CD4-positive, alpha-beta T cell treated with Interleukin-6 at 100 ng/mL for 8 hours (primary cell): Measurements from ENCODE around the gene CCDC28A.

Experiments
- DNase-seq: peaks from one replicate; pipeline ENCODE4 v3.0.0-alpha.2; 2020; ENCODE audit warnings: mixed read lengths, low spot score

The CCDC28A gene

GRCh38 chr6:138795809-138796603, 22.4 kb downstream of the CCDC28A start, which contains the start of gene ECT2L:
ECT2L (plus strand) TSS chr6:138796087; CDS start chr6:138813275, 17,188 bp downstream.
- DNase-seq = no peak

DNA sequence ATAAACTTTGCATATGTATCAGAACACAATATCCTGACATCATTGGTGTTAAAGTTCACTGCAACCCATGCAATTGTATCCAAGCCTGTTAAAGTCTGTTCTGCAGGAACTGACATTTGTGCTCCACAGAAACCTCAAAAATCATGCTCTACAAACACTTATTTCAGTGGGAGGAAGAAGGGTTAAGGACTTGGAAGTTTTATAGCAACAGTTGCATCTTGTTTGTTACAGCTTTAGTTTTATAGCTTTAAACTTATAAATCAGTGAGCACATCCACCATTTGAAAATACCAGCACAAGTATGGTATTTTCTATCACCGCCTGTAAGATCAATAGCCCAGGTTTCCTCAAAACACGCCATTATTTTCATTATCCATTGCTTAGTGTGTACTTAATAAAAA, 23.2 kb downstream of the CCDC28A start:
- no peak for DNase-seq

- DNase-seq = no peak
Observed at GRCh38 chr6:138797806-138798446, 24.4 kb downstream of the CCDC28A start.

GRCh38 chr6:138800377-138801150, 27.0 kb downstream of the CCDC28A start:
- DNase-seq = no peak

DNA sequence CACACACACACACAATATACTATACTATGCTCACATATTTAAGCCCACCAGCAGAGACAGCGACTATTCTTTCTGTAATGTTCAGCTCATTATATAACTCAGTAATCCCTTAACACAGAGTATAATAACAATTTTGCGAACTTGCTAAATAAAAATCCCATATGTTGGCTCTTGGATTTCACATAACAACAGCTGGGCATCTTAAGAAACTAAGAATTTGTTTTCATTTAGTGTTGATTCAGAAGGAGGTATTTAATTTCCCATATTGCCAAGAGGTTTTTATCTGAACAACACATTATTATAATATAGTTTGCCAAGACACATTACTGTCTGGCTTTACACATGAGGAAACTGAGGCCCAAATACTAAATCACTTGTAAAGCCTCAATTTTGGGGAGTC, 29.8 kb downstream of the CCDC28A start:
- DNase-seq = no peak

- DNase-seq = no peak
Observed at GRCh38 chr6:138803861-138804260, 30.3 kb downstream of the CCDC28A start.

DNA sequence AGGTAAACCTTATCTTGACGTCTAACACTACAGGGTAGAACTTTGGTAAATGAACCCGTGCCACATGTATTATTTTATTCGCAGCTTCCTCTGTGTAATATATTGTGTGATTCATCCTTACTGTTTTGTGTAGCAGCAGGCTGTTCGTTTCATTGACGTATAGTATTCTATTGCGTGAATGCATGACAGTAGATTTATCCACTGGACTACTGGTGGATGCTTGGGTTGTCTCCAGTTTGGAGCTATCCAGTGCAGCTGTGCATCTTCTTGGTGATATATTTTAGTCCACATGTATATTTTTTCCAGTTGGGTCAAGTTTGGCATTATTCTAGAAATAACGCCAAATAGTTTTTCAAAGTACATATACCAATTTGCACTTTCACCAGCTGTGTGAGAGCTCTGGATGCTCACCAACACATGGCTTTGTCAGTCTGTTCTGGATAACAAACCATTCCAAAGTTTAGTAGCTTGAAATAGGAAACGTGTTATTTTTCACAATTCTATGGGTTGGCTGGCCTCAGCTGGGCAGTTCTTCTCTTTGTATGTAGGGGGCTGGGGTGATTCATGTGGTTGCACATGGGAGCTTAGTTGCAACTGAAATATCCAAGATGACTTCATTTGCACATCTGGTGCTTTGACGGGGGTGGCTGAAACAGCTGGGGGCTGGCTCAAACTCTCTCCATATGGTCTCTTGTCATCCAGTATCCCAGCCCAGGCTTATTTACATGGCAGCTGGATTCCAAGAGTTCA, 31.6 kb downstream of the CCDC28A start:
- DNase-seq = no peak

DNA sequence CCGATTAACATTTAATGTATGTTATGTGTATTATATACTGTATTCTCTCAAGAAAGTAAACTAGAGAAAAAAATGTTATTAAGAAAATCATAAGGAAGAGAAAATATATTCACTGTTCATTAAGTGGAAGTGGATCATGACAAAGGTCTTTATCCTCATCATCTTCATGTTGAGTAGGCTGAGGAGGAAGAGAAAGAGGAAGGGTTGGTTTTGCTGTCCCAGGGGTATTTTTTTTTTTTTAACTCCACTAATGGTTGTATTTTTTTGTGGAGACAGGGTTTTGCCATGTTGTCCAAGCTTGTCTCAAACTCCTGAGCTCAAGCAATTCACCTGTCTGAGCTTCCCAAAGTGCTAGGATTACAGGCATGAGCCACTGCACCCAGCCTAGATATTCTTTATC, 33.3 kb downstream of the CCDC28A start:
- DNase-seq = no peak

- no peak for DNase-seq
Observed at GRCh38 chr6:138809677-138810076, 36.1 kb downstream of the CCDC28A start.

DNA sequence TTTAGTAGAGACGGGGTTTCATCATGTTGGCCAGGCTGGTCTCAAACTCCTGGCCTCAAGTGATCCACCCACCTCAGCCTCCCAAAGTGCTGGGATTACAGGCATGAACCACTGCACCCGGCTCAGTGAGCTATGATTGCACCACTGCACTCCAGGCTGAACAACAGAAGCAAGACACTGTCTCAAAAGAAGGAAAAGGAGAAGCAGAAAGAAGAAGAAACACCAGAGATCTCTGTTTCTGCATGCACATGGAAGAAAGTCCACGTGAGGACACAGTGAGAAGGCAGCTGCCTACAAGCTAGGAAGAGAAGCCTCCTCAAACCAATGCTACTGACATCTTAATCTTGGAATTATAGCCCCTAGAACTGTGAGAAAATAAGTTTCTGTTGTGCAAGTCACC, 38.3 kb downstream of the CCDC28A start:
- DNase-seq = no peak

DNA sequence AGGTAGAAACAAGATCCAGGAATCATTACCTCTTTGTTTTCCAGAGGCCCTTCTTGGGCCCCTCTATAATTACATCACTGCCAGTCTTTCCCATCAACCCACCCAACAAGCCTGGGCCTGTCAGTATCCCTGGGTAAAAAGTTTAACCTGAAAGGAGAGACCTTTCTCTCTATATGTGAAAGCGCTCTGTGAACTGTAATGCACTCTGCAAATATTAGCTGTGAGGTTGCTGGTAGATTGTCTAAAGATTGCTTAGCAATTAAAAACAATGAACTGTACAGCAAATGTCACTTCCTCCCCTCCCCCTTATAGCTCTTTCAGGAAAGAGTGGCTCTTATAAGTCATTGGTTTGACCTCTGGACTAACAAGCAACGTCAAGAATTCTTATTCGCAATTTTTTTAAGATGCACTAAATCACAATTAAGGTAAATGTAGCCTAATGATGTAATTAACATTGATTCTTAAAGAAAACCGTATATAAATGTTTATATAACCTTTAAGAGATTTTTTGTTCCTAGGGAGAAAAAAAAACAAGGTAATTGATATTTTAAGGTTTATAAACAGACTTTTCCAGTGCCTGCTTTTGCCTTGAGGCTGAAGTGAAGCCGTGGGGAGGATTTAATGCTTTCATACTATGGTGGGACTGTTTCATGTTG, 40.7 kb downstream of the CCDC28A start:
- DNase-seq = no peak

DNA sequence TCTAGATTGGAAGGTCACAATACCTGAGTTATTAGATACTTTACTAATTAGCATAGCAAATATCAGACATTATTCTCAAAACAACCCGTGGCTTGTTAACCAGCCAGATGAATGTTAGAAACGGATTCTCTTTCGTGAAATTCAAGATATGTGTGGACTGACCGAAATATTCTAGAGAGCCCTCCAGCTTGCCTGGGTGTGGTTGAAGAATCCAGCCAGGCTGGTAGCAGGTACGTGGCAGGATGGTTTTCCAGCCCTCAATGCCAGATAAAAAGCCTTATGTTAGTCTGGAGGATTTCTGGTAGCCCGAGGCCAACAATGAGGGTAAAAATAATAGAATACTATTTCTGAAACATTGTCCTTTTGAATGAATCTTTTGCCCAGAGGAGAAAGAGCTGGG, 41.7 kb downstream of the CCDC28A start:
- DNase-seq = no peak

GRCh38 chr6:138815797-138816528, 42.4 kb downstream of the CCDC28A start:
- DNase-seq = peak; percentile 33

DNA sequence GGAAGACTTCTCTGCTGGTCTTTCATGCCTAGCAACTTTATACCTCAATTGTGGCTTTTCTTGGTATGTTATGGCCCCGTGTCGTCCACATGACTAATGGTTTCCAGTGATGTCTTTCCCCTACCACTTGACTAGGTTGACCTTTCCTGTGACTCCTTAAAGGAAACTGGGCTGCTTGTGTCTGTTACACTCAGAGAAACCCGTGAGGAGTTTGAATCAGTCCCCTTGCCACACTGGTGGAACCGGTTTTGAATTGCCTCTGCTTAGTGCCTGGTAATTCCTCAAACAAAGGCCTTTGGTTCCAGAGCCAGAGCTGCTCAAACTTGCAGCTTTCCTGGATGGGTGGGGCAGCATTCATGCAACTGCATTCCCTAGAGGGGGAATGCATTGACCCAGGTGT, 44.2 kb downstream of the CCDC28A start:
- no peak for DNase-seq

- DNase-seq = no peak
Observed at GRCh38 chr6:138818496-138819194, 45.1 kb downstream of the CCDC28A start.

- DNase-seq = no peak
Observed at GRCh38 chr6:138821519-138821918, 48.0 kb downstream of the CCDC28A start.

DNA sequence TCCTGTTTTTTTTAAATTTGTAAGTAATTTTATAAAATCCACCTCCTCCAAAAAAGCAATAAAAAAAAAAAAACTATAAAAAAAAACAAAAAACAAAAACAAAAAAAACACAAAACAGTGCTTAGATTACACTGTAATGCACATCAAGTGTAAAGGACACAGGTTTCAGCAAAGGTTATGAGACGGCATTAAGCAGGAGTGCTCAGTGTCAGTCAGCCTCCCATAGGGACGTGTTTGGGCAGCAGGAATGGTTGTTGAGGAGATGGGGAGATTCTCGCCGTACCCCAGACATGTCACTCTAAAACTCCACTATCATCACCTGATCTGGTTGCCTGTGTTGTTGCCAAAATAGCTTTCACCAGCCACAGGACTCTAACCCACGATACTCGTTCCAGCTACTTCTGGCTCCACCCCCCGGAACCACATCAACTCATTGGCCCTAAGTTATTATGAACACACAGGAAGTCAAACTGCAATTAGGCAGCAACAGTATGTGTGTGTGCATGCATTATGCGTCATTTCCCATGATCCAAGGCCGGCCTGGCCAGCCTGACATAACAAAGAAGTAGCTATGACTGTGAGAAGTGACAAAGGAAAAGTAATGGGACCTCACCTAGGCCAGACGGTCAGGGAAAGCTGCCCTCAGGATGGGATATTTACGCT, 51.0 kb downstream of the CCDC28A start:
- DNase-seq = no peak

DNA sequence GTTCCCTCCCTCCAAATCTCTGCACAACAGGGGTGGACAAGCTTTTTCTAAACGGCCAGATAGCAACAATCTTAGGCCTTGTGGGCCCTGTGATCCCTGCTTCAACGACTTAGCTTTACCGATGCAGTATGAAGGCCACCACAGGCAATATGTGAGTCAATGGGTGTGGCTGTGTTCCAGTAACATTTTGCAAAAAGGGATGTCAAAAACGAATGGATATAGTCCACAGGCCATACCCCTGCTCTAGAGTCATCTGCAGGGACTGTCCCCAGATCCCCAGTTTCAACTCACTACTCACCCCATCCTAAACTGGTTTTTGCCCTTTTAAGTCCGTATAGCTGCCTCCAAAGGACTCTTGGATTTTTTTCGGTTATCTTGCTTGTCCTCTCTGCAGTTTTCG, 56.7 kb downstream of the CCDC28A start:
- no peak for DNase-seq

GRCh38 chr6:138832182-138832581, 58.6 kb downstream of the CCDC28A start:
- no peak for DNase-seq
